HEK293T (cell line): ENCODE data around the gene PROCA1.

Source experiments
- ARNT ChIP-seq: fragments of 450-650 bp; IDR thresholded peaks from 2 replicates; pipeline ENCODE4 v1.6.1; 2017; ENCODE audit warnings: mild to moderate bottlenecking
- BHLHE40 ChIP-seq: fragments of 450-650 bp; IDR thresholded peaks from 2 replicates; pipeline ENCODE4 v1.6.1; 2016; ENCODE audit warnings: mild to moderate bottlenecking, moderate library complexity, borderline replicate concordance
- CTBP1 ChIP-seq: fragments of 450-650 bp; IDR thresholded peaks from 2 replicates; pipeline ENCODE4 v1.6.1; 2016; ENCODE audit warnings: borderline replicate concordance
- ELF4 ChIP-seq: fragments of 450-650 bp; IDR thresholded peaks from 2 replicates; pipeline ENCODE4 v1.6.1; 2017; ENCODE audit warnings: antibody characterized with exemption
- FOXM1 ChIP-seq: fragments of 450-650 bp; IDR thresholded peaks from 2 replicates; pipeline ENCODE4 v1.6.1; 2017; ENCODE audit warnings: mild to moderate bottlenecking, borderline replicate concordance
- L3MBTL2 ChIP-seq: fragments of 450-650 bp; conservative IDR thresholded peaks from 2 replicates; pipeline ENCODE4 v1.6.1; 2016; ENCODE audit warnings: mild to moderate bottlenecking
- LEF1 ChIP-seq: fragments of 450-650 bp; IDR thresholded peaks from 2 replicates; pipeline ENCODE4 v1.6.1; 2017; ENCODE audit warnings: mild to moderate bottlenecking, borderline replicate concordance
- NFRKB ChIP-seq: fragments of 450-650 bp; IDR thresholded peaks from 2 replicates; pipeline ENCODE4 v1.6.1; 2016; ENCODE audit warnings: mild to moderate bottlenecking, moderate library complexity
- SP1 ChIP-seq: fragments of 450-650 bp; IDR thresholded peaks from 2 replicates; pipeline ENCODE4 v1.6.1; 2017
- SUZ12 ChIP-seq: fragments of 450-650 bp; IDR thresholded peaks from 2 replicates; pipeline ENCODE4 v1.6.1; 2016; ENCODE audit warnings: mild to moderate bottlenecking
- TARDBP ChIP-seq: fragments of 450-650 bp; IDR thresholded peaks from 2 replicates; pipeline ENCODE4 v1.6.1; 2016
- ZNF384 ChIP-seq: fragments of 450-650 bp; IDR thresholded peaks from 2 replicates; pipeline ENCODE4 v1.6.1; 2016
- TF ChIP-seq, protein P1 (sequence below): fragments of 450-650 bp; IDR thresholded peaks from 2 replicates; pipeline ENCODE4 v1.6.1; 2016

DNA sequence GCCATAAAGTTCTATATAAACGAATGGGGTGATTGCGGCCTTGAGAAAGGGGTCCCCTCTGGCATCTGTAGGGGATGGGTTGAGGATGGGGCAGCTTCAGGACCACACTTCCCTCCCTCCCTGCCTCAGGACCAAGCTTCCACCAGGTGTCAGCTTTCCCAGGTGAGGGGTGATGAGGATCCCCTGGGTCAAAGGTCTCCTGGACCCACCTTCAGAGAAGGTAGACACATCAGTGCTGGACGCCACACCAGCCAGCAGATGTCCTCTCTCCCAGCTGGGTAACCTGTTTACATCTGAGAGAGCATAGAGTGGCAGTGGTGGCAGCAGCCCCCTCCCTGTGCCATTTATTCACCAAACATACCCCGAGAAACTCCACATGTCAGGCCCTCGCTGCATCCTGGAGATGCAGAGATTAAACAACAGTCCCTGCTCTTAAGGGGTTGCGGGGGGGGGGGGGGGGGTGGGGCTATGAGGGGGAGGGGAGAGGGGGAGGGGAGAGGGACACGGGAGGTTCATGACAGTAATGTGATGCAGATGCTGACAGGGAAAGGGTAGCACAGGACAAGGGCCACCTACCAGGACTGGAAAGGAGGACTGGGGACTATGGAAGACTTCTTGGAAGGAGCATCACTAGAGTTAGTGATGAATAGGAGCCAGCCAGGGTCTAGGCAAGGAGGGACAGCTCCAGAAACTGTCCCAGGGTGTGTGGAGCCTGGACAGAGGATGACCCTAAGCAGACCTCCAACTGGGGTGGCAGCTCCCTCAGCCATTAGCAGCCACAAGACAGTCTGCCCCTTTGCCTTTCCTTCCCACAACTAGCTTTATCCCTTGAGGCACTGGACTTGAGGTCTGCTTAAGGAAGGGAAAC, 5.0 kb downstream of the PROCA1 start:
- TF ChIP-seq TARDBP (no peak), BHLHE40 (no peak), NFRKB (no peak), L3MBTL2 (no peak), ELF4 (no peak), ZNF384 (no peak), SP1 (no peak), FOXM1 (no peak), LEF1 (no peak), SUZ12 (no peak), ARNT (no peak), CTBP1 (no peak)
- TF ChIP-seq, protein P1, sequence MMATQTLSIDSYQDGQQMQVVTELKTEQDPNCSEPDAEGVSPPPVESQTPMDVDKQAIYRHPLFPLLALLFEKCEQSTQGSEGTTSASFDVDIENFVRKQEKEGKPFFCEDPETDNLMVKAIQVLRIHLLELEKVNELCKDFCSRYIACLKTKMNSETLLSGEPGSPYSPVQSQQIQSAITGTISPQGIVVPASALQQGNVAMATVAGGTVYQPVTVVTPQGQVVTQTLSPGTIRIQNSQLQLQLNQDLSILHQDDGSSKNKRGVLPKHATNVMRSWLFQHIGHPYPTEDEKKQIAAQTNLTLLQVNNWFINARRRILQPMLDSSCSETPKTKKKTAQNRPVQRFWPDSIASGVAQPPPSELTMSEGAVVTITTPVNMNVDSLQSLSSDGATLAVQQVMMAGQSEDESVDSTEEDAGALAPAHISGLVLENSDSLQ: no peak
